HFFc6 (cell line): Measurements from ENCODE around the gene GCGR. TPM values are rescaled to one million over a fixed set of nuclear protein-coding genes. Genes with fewer than 3 reads are reported as not detected.

ENCODE experiments used
- DNase-seq: peaks from one replicate; pipeline ENCODE4 v3.0.0-alpha.2; 2018
- H3K27ac Mint-ChIP-seq: 2 replicates; pipeline ENCODE4 v1.8.0; 2020; ENCODE audit warnings: mild to moderate bottlenecking, mixed read lengths
- H3K27me3 Mint-ChIP-seq: 2 replicates; pipeline ENCODE4 v1.8.0; 2021; ENCODE audit warnings: mild to moderate bottlenecking, moderate library complexity, mixed read lengths; ENCODE audit not compliant: insufficient read depth
- H3K36me3 Mint-ChIP-seq: 2 replicates; pipeline ENCODE4 v1.8.0; 2021; ENCODE audit warnings: low read depth, mixed read lengths
- H3K4me1 Mint-ChIP-seq: 2 replicates; pipeline ENCODE4 v1.8.0; 2020; ENCODE audit warnings: low read depth, mixed read lengths
- H3K4me3 Mint-ChIP-seq: 2 replicates; pipeline ENCODE4 v1.8.0; 2020; ENCODE audit warnings: mild to moderate bottlenecking, moderate library complexity, mixed read lengths
- H3K9me3 Mint-ChIP-seq: 2 replicates; pipeline ENCODE4 v1.8.0; 2020; ENCODE audit warnings: mild to moderate bottlenecking, mixed read lengths
- CTCF ChIP-seq: fragments of 200-600 bp; sonication (generic); IDR thresholded peaks from 2 replicates; pipeline ENCODE4 v1.5.0; 2021; ENCODE audit warnings: antibody characterized with exemption, mild to moderate bottlenecking
- total RNA-seq, 6 experiments: library from RNA; stranded (reverse); fragmentation: NEBNext Ultra II Directional; extraction: Animal tissue kit (Norgen Biotek cat#: 25700); gene quantifications; 2 replicates in 1 of 6; 3 replicates in 5 of 6; pipeline ENCODE4 v1.2.3, GENCODE V29; 2021

Gene GCGR
- total RNA-seq, 6 experiments from 2014 or later = not detected

GRCh38 chr17:81806461-81807209 is 2.7 kb downstream of the GCGR start:
- H3K36me3 Mint-ChIP-seq = no peaks in the 10 kb centered on the region
- no peak for DNase-seq
- TF ChIP-seq CTCF = no peak
- H3K4me3 Mint-ChIP-seq = no peak overlapping the region
- H3K27ac Mint-ChIP-seq = no peak overlapping the region
- peaks cover 6% of the 10 kb centered on the region; the same call in 1 of the 2 replicates for H3K9me3 Mint-ChIP-seq
- H3K27me3 Mint-ChIP-seq = peaks cover 35% of the 10 kb centered on the region
- no peaks in the 10 kb centered on the region for H3K4me1 Mint-ChIP-seq

GRCh38 chr17:81807210-81807719 is 3.3 kb downstream of the GCGR start:
- Mint-ChIP-seq H3K4me3 (no peak overlapping the region), H3K36me3 (no peaks in the 10 kb centered on the region), H3K4me1 (no peaks in the 10 kb centered on the region), H3K9me3 (peaks cover 6% of the 10 kb centered on the region; the same call in 1 of the 2 replicates), H3K27me3 (peaks cover 29% of the 10 kb centered on the region), H3K27ac (no peak overlapping the region)
- no peak for TF ChIP-seq CTCF
- no peak for DNase-seq

GRCh38 chr17:81807839-81808238 is 3.9 kb downstream of the GCGR start:
- H3K9me3 Mint-ChIP-seq = peaks cover 6% of the 10 kb centered on the region; the same call in 1 of the 2 replicates
- no peak for TF ChIP-seq CTCF
- peaks cover 24% of the 10 kb centered on the region for H3K27me3 Mint-ChIP-seq
- no peak overlapping the region for H3K4me3 Mint-ChIP-seq
- no peak for DNase-seq
- no peaks in the 10 kb centered on the region for H3K36me3 Mint-ChIP-seq
- H3K27ac Mint-ChIP-seq = no peak overlapping the region
- H3K4me1 Mint-ChIP-seq = no peaks in the 10 kb centered on the region

- Mint-ChIP-seq H3K4me1 (no peaks in the 10 kb centered on the region), H3K4me3 (no peak overlapping the region), H3K27me3 (peaks cover 19% of the 10 kb centered on the region), H3K27ac (no peak overlapping the region), H3K9me3 (peaks cover 6% of the 10 kb centered on the region; the same call in 1 of the 2 replicates), H3K36me3 (no peaks in the 10 kb centered on the region)
- no peak for DNase-seq
- TF ChIP-seq CTCF = no peak
Observed at GRCh38 chr17:81808778-81809555, 5.0 kb downstream of the GCGR start.

- Mint-ChIP-seq H3K4me3 (no peak overlapping the region), H3K27ac (no peak overlapping the region)
- TF ChIP-seq CTCF = no peak
Observed at GRCh38 chr17:81809556-81809998, 5.6 kb downstream of the GCGR start.

More at GRCh38 chr17:81809556-81809998, 5.6 kb downstream of the GCGR start:
- H3K27me3 Mint-ChIP-seq = peaks cover 19% of the 10 kb centered on the region
- H3K4me1 Mint-ChIP-seq = no peaks in the 10 kb centered on the region
- no peak for DNase-seq
- peaks cover 6% of the 10 kb centered on the region; the same call in 1 of the 2 replicates for H3K9me3 Mint-ChIP-seq
- no peaks in the 10 kb centered on the region for H3K36me3 Mint-ChIP-seq
